Measurements from ENCODE around the gene EDEM1.

EDEM1 gene

DNA sequence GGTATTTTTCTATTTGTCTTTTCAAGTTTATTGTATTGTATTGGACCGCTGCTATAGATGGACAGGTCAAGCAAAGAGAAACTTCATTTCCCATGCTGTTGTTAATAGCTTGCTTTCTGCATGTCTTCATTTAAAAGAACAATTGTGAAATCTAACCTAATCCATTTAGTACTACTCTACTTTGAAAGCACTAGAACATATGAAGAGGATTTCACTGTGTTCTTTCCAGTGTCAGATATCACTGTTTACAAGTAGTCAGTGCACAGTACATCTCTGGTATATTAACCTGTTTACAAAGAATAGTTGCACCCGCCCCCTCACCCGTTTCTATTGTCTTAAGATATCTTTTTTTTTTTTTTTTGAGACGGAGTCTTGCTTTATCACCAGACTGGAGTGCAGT lies 21.8 kb upstream of the EDEM1 start:
- H3K4me1 ChIP-seq (ENCODE audit: insufficient read depth, low read length, poor library complexity, severe bottlenecking): peaks cover 21% of the 10 kb centered on the region
- peaks cover 17% of the 10 kb centered on the region for H4K20me1 ChIP-seq (ENCODE audit: insufficient read depth, low read length, poor library complexity, severe bottlenecking)
- peaks cover 98% of the 10 kb centered on the region for H3K79me2 ChIP-seq (ENCODE audit: insufficient read depth, low read length)

GRCh38 chr3:5166846-5167245 lies 20.7 kb upstream of the EDEM1 start:
- peaks cover 13% of the 10 kb centered on the region for H3K4me1 ChIP-seq (ENCODE audit: insufficient read depth, low read length, poor library complexity, severe bottlenecking)
- peaks cover 89% of the 10 kb centered on the region for H3K79me2 ChIP-seq (ENCODE audit: insufficient read depth, low read length)
- no peak overlapping the region for H3K9ac ChIP-seq (ENCODE audit: low read depth, low read length, poor library complexity, severe bottlenecking)
- H3K27me3 ChIP-seq (ENCODE audit: insufficient read depth, low read length, poor library complexity, severe bottlenecking): no peaks in the 10 kb centered on the region
- H3K36me3 ChIP-seq (ENCODE audit: insufficient read depth, low read length): peaks cover 13% of the 10 kb centered on the region; the same call in 1 of the 2 replicates
- no peaks in the 10 kb centered on the region for H3F3A ChIP-seq (ENCODE audit: low read depth)
- peaks cover 7% of the 10 kb centered on the region for H4K20me1 ChIP-seq (ENCODE audit: insufficient read depth, low read length, poor library complexity, severe bottlenecking)
- no peak overlapping the region for H3K4me3 ChIP-seq (ENCODE audit: low read length, poor library complexity, severe bottlenecking)
- no peak overlapping the region for H3K4me2 ChIP-seq (ENCODE audit: low read depth, low read length, poor library complexity, severe bottlenecking)
- H3K9me2 ChIP-seq (replicated peaks; ENCODE audit: low read depth, low read length): no peaks in the 10 kb centered on the region
- TF ChIP-seq, protein P1, sequence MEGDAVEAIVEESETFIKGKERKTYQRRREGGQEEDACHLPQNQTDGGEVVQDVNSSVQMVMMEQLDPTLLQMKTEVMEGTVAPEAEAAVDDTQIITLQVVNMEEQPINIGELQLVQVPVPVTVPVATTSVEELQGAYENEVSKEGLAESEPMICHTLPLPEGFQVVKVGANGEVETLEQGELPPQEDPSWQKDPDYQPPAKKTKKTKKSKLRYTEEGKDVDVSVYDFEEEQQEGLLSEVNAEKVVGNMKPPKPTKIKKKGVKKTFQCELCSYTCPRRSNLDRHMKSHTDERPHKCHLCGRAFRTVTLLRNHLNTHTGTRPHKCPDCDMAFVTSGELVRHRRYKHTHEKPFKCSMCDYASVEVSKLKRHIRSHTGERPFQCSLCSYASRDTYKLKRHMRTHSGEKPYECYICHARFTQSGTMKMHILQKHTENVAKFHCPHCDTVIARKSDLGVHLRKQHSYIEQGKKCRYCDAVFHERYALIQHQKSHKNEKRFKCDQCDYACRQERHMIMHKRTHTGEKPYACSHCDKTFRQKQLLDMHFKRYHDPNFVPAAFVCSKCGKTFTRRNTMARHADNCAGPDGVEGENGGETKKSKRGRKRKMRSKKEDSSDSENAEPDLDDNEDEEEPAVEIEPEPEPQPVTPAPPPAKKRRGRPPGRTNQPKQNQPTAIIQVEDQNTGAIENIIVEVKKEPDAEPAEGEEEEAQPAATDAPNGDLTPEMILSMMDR (conservative IDR thresholded peaks at IDR 0.05; ENCODE audit: low read length): no peak
- TF ChIP-seq EZH2phosphoT487 (IDR thresholded peaks at IDR 0.05; ENCODE audit: borderline replicate concordance): no peak
- no peaks in the 10 kb centered on the region for H3K9me3 ChIP-seq (ENCODE audit: insufficient read depth, low read depth, low read length)
- no peak overlapping the region for H2AFZ ChIP-seq (ENCODE audit: low read length)

More for the DNA sequence above, 21.8 kb upstream of the EDEM1 start:
- Histone ChIP-seq H3K4me3 (ENCODE audit: low read length, poor library complexity, severe bottlenecking) (no peak overlapping the region), H3K9me3 (ENCODE audit: insufficient read depth, low read depth, low read length) (no peaks in the 10 kb centered on the region), H3F3A (ENCODE audit: low read depth) (no peaks in the 10 kb centered on the region), H3K9me2 (replicated peaks; ENCODE audit: low read depth, low read length) (no peaks in the 10 kb centered on the region), H3K27me3 (ENCODE audit: insufficient read depth, low read length, poor library complexity, severe bottlenecking) (no peaks in the 10 kb centered on the region), H3K4me2 (ENCODE audit: low read depth, low read length, poor library complexity, severe bottlenecking) (no peak overlapping the region), H3K36me3 (ENCODE audit: insufficient read depth, low read length) (peaks cover 4% of the 10 kb centered on the region; the same call in 1 of the 2 replicates), H2AFZ (ENCODE audit: low read length) (no peak overlapping the region), H3K9ac (ENCODE audit: low read depth, low read length, poor library complexity, severe bottlenecking) (no peak overlapping the region)
- TF ChIP-seq, protein P1 (conservative IDR thresholded peaks at IDR 0.05; ENCODE audit: low read length): no peak
- TF ChIP-seq EZH2phosphoT487 (IDR thresholded peaks at IDR 0.05; ENCODE audit: borderline replicate concordance): no peak

GRCh38 chr3:5168110-5168509 lies 19.4 kb upstream of the EDEM1 start:
- Histone ChIP-seq H3K4me2 (ENCODE audit: low read depth, low read length, poor library complexity, severe bottlenecking) (no peak overlapping the region), H3K9me2 (replicated peaks; ENCODE audit: low read depth, low read length) (no peaks in the 10 kb centered on the region), H3F3A (ENCODE audit: low read depth) (no peaks in the 10 kb centered on the region), H3K9ac (ENCODE audit: low read depth, low read length, poor library complexity, severe bottlenecking) (no peak overlapping the region), H3K36me3 (ENCODE audit: insufficient read depth, low read length) (peaks cover 26% of the 10 kb centered on the region; the same call in 1 of the 2 replicates), H3K4me3 (ENCODE audit: low read length, poor library complexity, severe bottlenecking) (no peak overlapping the region), H3K27me3 (ENCODE audit: insufficient read depth, low read length, poor library complexity, severe bottlenecking) (no peaks in the 10 kb centered on the region), H3K79me2 (ENCODE audit: insufficient read depth, low read length) (peaks cover 77% of the 10 kb centered on the region), H4K20me1 (ENCODE audit: insufficient read depth, low read length, poor library complexity, severe bottlenecking) (peaks cover 7% of the 10 kb centered on the region), H2AFZ (ENCODE audit: low read length) (no peak overlapping the region), H3K9me3 (ENCODE audit: insufficient read depth, low read depth, low read length) (no peaks in the 10 kb centered on the region), H3K4me1 (ENCODE audit: insufficient read depth, low read length, poor library complexity, severe bottlenecking) (peaks cover 13% of the 10 kb centered on the region)
- TF ChIP-seq EZH2phosphoT487 (IDR thresholded peaks at IDR 0.05; ENCODE audit: borderline replicate concordance): no peak
- TF ChIP-seq, protein P1 (conservative IDR thresholded peaks at IDR 0.05; ENCODE audit: low read length): no peak
